GM12878 (cell line): ENCODE data around the gene INPP4B.

Experiments used
- EP300 ChIP-seq, 2 experiments: fragments of 150-350 bp in 1 of 2; IDR thresholded peaks; 2 replicates each; pipeline ENCODE4 v1.6.1; 2011 to 2012; ENCODE audit warnings: low read depth in 2 of 2, low read length in 2 of 2, borderline replicate concordance in 1 of 2, improper control_type of control experiment in 1 of 2, inconsistent platforms in 1 of 2; ENCODE audit not compliant: control insufficient read depth in 1 of 2
- SMARCA5 ChIP-seq: fragments of 450-650 bp; IDR thresholded peaks from 2 replicates; pipeline ENCODE4 v1.6.1; 2017; ENCODE audit warnings: mild to moderate bottlenecking
- SRF ChIP-seq, 2 experiments: IDR thresholded peaks; 2 replicates each; pipeline ENCODE4 v1.6.1; 2011; ENCODE audit warnings: low read depth in 2 of 2, low read length in 2 of 2, mild to moderate bottlenecking in 1 of 2, moderate library complexity in 1 of 2
- TF ChIP-seq, protein P1 (sequence below): IDR thresholded peaks from 2 replicates; pipeline ENCODE4 v1.6.1; 2012; ENCODE audit warnings: mild to moderate bottlenecking, low read depth, low read length
- TF ChIP-seq, protein P2 (sequence below): fragments of 450-650 bp; conservative IDR thresholded peaks from 2 replicates; pipeline ENCODE4 v1.6.1; 2017; ENCODE audit warnings: mild to moderate bottlenecking, moderate library complexity

GRCh38 chr4:142311916-142312315 is 534.2 kb downstream of the INPP4B start:
- TF ChIP-seq, protein P1, sequence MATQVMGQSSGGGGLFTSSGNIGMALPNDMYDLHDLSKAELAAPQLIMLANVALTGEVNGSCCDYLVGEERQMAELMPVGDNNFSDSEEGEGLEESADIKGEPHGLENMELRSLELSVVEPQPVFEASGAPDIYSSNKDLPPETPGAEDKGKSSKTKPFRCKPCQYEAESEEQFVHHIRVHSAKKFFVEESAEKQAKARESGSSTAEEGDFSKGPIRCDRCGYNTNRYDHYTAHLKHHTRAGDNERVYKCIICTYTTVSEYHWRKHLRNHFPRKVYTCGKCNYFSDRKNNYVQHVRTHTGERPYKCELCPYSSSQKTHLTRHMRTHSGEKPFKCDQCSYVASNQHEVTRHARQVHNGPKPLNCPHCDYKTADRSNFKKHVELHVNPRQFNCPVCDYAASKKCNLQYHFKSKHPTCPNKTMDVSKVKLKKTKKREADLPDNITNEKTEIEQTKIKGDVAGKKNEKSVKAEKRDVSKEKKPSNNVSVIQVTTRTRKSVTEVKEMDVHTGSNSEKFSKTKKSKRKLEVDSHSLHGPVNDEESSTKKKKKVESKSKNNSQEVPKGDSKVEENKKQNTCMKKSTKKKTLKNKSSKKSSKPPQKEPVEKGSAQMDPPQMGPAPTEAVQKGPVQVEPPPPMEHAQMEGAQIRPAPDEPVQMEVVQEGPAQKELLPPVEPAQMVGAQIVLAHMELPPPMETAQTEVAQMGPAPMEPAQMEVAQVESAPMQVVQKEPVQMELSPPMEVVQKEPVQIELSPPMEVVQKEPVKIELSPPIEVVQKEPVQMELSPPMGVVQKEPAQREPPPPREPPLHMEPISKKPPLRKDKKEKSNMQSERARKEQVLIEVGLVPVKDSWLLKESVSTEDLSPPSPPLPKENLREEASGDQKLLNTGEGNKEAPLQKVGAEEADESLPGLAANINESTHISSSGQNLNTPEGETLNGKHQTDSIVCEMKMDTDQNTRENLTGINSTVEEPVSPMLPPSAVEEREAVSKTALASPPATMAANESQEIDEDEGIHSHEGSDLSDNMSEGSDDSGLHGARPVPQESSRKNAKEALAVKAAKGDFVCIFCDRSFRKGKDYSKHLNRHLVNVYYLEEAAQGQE = no peak
- TF ChIP-seq, protein P2, sequence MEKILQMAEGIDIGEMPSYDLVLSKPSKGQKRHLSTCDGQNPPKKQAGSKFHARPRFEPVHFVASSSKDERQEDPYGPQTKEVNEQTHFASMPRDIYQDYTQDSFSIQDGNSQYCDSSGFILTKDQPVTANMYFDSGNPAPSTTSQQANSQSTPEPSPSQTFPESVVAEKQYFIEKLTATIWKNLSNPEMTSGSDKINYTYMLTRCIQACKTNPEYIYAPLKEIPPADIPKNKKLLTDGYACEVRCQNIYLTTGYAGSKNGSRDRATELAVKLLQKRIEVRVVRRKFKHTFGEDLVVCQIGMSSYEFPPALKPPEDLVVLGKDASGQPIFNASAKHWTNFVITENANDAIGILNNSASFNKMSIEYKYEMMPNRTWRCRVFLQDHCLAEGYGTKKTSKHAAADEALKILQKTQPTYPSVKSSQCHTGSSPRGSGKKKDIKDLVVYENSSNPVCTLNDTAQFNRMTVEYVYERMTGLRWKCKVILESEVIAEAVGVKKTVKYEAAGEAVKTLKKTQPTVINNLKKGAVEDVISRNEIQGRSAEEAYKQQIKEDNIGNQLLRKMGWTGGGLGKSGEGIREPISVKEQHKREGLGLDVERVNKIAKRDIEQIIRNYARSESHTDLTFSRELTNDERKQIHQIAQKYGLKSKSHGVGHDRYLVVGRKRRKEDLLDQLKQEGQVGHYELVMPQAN = no peak
- no peak for TF ChIP-seq SMARCA5
- no peak for TF ChIP-seq EP300 (IDR thresholded peaks at IDR 0.05; ENCODE audit: borderline replicate concordance in 1 of 2, control insufficient read depth in 1 of 2, low read depth in 2 of 2, low read length in 2 of 2)
- TF ChIP-seq SRF (IDR thresholded peaks at IDR 0.05; ENCODE audit: low read depth in 2 of 2, low read length in 2 of 2) = no peak
